Activated CD8-positive, alpha-beta memory T cell treated with anti-CD3 and anti-CD28 coated beads, Interleukin-2, amount 50 U/mL, for 48 hours (primary cell): ENCODE measurements around the gene ETNK2.

Experiments used
- DNase-seq: peaks from one replicate; pipeline ENCODE4 v3.0.0-alpha.2; 2020

The ETNK2 gene

GRCh38 chr1:204151552-204152309 lies at the start of gene ETNK2:
Gene ETNK2, minus strand, starts transcription at chr1:204152044. Its CDS starts 192 bp downstream, at chr1:204151852.
- peak; percentile 75 for DNase-seq

GRCh38 chr1:204201348-204202040 lies 49.6 kb upstream of the ETNK2 start:
- no peak for DNase-seq

GRCh38 chr1:204199579-204199978 lies 47.7 kb upstream of the ETNK2 start:
- DNase-seq, result no peak

- DNase-seq, result no peak
These were observed 46.8 kb upstream of the ETNK2 start for GRCh38 chr1:204198348-204199340.

- DNase-seq, result no peak
These were observed 45.2 kb upstream of the ETNK2 start for GRCh38 chr1:204197068-204197467.

- DNase-seq, result no peak
These were observed 44.4 kb upstream of the ETNK2 start, which contains the start of gene KISS1 for GRCh38 chr1:204196068-204196795. Gene KISS1, minus strand, starts transcription at chr1:204196491. Its CDS starts 3,615 bp downstream, at chr1:204192876.

- no peak for DNase-seq
These were observed 42.9 kb upstream of the ETNK2 start for GRCh38 chr1:204194771-204195170.

GRCh38 chr1:204194080-204194479 lies 42.2 kb upstream of the ETNK2 start:
- no peak for DNase-seq

- DNase-seq, result no peak
These were observed 40.9 kb upstream of the ETNK2 start for GRCh38 chr1:204192589-204193352.

GRCh38 chr1:204192046-204192445 lies 40.2 kb upstream of the ETNK2 start:
- DNase-seq, result no peak

GRCh38 chr1:204191456-204191855 lies 39.6 kb upstream of the ETNK2 start:
- no peak for DNase-seq

- DNase-seq, result peak; percentile 59
These were observed 38.7 kb upstream of the ETNK2 start for GRCh38 chr1:204190212-204191211.

GRCh38 chr1:204188959-204189639 lies 37.3 kb upstream of the ETNK2 start:
- no peak for DNase-seq

- no peak for DNase-seq
These were observed 34.8 kb upstream of the ETNK2 start for GRCh38 chr1:204186597-204186996.

GRCh38 chr1:204181116-204181515 lies 29.3 kb upstream of the ETNK2 start:
- no peak for DNase-seq

- DNase-seq, result no peak
These were observed 28.3 kb upstream of the ETNK2 start for GRCh38 chr1:204180133-204180532.

- DNase-seq, result no peak
These were observed 26.8 kb upstream of the ETNK2 start for GRCh38 chr1:204178487-204179281.

- no peak for DNase-seq
These were observed 25.3 kb upstream of the ETNK2 start for GRCh38 chr1:204177133-204177532.

GRCh38 chr1:204176049-204176448 lies 24.2 kb upstream of the ETNK2 start:
- no peak for DNase-seq
